ENCODE results near the gene ZNF473.
A peak's percentile ranks its signal among the peaks of the same experiment; 100 is the strongest.

The ZNF473 gene

DNA sequence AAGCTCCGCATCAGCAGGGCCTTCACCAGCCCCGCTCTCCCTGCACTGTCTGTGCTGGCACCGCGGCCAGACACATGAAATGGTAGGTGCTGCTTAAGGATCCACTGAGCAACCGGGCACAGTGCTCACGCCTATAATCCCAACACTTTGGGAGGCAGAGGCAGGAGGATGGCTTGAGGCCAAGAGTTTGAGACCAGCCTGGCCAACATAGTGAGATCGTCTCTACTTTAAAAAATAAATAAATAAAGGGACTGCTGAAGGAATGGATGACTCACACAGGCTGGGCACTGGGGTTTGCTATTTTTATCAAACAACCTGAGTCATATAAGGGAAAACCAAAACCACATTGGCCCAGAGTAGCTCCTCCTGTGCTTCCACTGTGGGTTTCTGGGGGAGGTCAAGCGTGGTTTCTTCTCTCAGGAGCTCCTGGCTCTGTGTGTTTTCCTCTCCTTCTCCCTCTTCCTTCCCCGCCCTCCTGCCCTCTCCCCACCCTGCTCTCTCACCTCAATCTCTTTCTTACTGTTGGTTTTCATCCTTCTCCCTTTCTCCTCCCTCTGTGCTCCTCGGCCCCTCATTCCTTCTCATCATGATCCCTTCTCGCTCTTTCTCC is 21.9 kb upstream of the ZNF473 start:
- no peak for DNase-seq (ENCODE audit: low read depth)

DNA sequence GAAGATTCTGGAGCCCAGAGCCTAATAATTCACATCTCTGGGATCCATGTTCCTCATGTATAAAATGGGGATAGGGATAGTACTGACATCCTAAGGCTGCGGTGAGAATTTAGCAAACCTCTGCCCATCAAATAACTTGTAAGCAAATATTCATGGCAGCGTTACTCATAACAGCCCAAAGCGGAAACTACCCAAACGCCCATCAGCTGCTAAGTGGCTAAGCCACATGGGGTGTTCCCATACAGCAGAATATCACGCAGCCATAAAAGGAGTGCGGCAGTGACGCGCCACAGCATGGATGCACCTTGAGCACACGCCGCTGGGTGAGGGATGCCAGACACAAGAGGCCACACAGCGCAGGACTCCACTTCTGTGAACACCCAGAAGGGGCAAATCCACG is 20.4 kb upstream of the ZNF473 start:
- no peak for DNase-seq (ENCODE audit: low read depth)

DNA sequence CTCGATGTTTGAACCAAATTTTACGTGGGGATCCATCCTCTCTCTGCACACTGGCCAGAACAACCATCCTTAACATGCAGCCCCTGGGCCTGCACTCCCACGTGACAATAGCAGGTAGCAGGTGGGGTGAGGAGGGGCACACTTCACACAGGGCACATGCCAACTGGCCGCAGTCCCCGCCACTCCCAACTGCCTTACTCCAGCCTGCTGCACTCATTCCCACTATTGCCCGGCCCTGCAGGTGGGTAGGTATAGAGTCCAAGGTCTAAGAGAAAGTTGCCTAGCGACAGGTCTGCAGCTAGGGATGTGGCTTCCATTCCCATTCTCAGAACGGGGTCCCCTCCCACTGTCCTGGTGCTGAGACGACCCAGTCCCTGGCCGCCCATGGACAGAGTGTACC is 18.6 kb upstream of the ZNF473 start:
- DNase-seq (ENCODE audit: low read depth): no peak

DNA sequence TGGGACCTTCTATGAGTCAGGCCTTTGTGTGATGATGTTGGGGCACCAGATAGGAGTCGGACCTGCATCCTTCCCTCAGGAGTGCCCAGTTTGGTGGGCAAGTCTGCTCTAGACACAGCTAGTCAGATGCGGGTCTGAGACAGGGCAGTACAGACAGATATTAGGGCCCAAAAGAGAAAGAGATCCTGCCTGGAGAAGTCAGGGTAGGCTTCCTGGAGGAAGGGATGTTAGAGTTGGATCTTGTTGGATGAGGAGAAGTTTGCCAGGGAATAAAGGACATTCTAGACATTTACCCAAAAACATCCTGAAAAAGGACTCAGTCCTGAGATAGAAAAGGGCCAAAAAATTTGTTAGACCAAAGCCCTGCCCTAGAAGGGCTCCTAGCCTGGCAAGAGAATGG is 17.9 kb upstream of the ZNF473 start:
- DNase-seq (ENCODE audit: low read depth): no peak

DNA sequence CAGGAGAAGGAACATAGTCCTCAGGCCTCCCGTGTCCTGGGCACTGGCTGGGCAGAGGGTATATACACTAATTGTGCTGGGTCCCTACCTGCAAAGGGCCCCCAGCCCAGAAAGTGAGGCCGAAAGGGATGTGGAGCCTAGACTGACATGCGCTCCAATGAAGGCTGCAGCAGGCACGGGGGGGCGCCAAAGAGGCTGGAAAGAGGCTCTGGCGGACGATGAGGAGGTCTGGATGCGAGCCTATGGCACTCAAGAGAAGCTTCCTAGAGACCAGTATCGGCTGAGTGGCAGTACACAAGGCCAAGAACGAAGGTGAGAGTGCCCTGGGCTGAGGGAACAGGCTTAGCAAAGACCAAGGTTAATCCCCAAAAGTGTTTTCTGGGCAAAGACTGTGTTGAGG is 17.3 kb upstream of the ZNF473 start:
- DNase-seq (ENCODE audit: low read depth): no peak

DNA sequence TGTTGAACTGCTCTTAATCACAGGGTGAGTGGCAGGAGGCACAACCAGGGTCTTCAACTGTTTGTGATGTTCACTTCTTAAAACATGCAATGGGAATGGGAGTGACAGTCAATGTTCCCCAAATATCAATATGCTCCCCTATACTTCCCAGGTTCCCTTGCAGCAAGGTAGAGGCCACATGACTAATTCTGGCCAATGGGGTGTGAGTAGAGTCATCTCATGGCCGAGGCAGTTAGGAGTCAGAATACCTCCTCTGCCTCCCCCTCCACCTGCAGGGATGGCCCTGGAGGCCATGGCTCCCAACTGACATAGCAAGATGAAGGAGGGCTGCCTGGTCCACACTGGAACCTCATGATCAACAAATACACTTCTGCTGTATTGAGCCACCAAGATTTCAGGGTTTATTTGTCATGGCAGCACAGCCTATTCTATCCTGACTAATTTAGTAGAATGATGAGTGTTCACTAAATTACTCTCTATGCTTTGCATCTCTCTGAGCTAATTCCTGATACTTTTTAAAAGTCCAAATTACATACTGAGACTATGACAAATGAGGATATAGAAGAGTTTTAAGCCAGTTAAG is 9.5 kb upstream of the ZNF473 start:
- DNase-seq (ENCODE audit: low read depth): no peak

DNA sequence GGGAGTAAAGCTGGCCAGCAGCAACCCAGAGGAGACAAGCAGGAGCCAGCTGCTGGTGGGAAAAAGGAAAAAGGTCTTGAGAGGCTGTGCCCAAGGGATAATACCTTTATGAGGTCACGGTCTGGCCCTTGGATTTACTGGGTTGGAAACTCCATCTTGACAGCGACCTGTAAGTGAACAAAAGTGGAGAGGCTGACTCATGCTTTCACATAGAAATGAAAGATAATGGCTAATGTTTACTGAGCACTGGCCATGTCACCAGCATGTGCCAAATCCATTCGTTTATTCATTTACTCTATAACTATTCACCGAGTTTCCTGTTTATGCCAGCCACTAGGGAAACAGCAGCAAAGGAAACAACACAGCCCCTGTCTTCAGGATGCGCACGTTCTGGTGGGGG is 5.3 kb upstream of the ZNF473 start:
- DNase-seq (ENCODE audit: low read depth): no peak

DNA sequence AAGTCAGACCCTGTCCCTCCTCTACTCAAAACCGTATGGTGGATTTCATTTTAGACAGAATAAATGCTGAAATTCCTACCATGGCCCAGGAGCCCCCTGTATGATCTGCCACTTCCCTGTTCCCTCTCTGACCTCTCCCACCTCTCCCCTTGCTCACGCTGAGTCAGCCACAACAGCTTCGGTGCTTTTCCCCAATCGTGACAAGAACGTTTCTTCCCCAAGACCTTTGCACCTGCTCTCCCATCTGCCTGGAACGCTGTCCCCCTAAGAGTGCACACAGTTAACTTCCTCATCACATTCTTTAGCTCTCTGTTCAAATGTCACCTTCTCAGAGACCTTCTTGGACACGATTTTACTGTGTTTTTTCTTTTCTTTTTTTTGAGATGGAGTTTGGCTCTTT is 3.0 kb upstream of the ZNF473 start:
- no peak for DNase-seq (ENCODE audit: low read depth)

DNA sequence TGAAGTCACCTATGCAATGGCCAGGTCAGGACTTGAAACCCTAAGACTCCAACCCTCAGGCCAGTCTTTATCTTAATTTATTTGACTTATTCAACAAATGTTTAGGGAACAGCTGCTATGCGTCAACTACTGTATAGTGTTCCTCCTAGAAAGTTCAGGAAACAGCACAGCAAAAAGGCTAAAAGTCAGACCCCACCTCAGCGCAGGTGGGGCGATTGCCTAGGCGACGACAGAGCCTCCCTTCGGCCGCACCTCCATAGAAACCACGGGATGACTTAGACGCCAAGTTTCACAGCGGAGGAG is 1.1 kb upstream of the ZNF473 start:
- no peak for DNase-seq (ENCODE audit: low read depth)

DNA sequence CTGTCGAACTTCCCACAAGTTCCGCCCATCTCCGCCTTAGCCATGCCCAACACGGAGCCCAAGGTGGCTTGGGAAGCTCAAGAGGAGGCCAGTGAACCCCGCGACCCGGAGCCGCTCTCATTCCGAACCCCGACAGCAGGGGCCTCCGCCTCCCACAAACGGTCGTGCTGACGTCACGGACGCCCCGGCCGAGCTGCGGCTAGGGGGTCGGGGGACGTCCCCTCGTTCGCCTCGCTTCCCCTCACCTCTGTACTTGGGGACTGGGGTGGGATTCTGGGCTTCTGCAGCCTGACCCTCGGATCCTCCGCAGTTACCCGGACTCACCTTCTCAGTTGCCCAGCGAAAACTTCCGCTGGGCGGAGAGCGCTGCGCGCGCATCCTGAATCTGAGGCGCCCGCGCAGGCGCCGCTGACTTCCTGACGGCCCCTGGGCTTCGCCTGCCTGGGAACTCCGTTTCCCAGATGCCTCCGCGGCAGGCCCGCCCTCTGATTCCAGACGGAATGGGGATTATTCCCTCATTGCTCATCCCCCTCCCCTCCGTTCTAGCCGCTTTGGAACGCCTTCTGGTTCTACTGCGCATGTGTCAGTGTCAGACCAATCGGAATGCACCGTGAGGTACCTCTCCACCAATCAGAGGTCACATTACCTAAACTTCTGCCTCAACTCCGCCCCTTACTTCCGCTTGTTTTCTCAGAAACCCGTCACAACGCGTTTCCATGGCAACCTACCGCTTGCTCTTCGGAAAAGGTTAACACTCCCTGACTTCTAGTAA is 597 bp upstream of the ZNF473 start, which contains the start of gene VRK3:
Gene VRK3, minus strand, starts transcription at position 351 of the 772 bp plus-strand sequence. CDS start 9,210 bp downstream, outside the sequence.
- DNase-seq (ENCODE audit: low read depth): peak; percentile 96

DNA sequence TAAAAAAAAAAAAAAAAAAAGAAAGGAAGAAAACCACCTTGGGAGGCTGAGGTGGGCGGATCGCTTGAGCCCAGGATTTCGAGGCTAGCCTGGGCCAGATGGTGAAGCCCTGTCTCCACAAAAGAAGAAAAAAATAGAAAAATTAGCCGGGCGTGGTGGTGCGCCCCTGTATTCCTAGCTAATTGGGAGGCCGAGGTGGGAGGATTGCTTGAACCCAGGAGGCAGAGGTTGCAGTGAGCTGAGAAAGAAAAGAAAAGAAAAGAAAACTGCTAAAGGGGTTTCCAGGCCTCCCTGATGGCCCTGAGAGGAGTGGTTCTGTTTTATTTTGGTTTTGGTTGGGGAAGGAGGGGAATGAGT is 723 bp downstream of the ZNF473 start:
- DNase-seq (ENCODE audit: low read depth): no peak

DNA sequence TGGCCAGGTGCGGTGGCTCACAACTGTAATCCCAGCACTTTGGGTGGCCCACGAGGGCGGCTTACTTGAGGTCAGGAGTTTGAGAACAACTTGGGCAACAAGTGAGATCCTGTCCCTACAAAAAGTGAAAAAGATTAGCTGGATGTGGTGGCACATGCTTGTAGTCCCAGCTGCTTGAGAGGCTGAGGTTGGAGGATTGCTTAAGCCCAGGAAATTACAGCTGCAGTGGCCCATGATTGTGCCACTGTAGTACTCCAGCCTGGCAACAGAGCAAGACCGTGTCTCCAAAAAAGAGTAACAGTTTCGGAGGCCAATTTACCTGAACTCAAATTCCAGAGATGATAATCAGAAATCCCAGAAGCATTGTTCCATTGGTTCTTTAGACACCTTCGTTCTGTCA is 4.4 kb downstream of the ZNF473 start:
- DNase-seq (ENCODE audit: low read depth): no peak

DNA sequence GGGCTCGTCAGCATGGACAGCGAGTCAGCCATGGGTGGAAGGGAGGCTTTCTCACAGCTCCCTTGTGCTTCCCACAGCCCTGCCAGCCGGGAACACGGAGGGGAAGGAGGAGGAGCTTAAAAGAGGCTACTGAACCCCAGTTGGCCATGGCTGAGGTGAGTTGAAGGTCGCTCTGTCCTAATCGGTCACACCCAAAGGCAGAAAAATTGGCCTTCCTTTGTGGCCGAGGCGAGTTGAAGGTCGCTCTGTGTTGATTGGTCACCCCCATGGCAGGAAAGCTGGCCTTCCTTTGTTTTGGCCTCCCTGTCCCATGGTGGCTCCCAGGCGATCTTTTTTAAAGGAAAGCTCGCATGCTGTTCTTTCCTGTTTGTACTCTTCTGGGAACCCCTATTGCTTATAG is 5.1 kb downstream of the ZNF473 start:
- no peak for DNase-seq (ENCODE audit: low read depth)

DNA sequence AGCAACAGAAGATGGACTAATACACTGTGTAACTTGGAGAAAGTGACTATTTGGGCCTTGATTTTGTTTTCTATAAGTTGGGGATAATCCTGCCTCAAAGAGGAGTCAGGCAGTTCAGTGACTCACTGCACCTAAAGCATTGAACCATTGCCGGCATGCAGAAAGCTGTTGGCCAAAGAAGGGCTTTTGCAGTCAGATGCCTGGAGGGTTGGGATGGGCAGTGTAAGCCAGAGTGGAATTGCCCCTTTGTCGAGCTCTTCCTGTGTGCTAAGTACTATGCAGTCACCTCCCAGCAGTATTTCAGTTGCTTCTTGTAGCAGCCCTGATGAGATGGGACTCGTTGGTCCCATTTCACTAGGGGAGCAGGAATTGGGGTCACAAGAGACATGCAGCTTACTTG is 11.1 kb downstream of the ZNF473 start:
- DNase-seq (ENCODE audit: low read depth): no peak

DNA sequence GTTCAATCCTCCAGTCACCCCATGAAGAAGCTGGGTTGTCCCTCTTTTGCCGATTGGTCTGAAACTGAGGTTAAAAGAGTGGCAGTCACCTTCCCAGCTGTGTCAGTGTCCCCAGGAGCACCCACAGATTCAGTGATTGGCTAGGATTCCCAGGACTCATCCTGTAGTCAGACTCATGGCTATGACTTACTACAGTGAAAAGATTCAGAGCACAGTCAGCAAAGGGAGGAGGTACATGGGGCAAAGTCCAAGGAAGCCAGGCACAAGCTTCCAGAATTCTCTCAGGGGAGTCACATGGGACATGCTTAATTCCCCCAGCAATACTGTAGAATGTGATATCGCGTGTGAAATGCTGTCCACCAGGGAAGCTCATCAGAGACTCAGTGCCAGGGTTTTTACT is 14.2 kb downstream of the ZNF473 start:
- no peak for DNase-seq (ENCODE audit: low read depth)

DNA sequence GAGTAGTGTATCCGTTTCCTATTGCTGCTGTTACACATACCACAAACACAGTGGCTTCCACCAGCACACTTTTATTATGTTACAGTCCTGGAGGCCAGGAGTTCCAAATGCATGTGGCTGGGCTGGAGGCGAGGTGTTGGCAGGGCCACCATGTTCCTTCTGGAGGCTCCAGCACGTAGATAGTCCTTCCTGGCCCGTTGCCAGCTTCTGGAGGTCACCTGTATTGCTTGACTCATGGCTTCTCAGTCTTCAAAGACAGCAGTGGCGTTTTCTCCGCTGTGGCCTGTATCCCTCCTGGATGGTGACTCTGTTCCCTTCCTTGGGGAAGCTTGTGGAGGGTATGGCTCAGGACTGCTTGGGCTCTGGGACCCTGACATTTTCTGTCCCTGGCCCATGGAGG is 15.2 kb downstream of the ZNF473 start:
- DNase-seq (ENCODE audit: low read depth): no peak

DNA sequence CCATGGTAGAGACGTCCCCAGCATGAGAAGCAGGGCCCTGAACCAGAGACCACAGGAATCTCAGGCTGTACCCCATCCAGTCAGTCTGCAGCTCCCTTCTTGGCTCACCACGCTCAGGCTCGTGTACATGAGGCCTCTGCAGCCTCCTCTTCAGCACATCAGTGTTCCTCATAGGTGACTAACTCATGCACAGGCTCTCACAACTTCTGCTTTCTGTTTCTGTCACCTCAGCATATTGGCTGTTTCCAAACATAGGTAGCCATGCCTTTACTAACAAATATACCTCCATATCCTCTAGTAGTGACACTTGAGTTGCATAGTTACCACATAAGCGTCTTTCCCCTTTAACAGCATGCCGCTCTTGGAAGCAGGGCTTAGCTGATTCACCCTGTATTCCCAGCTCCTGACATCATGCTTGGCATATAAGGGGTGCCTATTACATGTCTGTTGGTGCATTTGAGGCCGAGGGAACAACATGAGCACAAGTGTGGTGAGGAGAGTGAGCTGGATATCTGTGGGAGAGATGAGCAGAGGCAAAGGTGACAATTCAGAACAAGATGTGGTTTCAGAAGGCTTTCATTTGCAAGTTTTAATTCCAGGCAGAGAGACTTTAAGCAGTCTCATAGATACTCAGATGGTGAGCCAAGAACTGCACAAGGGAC is 16.7 kb downstream of the ZNF473 start:
- no peak for DNase-seq (ENCODE audit: low read depth)

DNA sequence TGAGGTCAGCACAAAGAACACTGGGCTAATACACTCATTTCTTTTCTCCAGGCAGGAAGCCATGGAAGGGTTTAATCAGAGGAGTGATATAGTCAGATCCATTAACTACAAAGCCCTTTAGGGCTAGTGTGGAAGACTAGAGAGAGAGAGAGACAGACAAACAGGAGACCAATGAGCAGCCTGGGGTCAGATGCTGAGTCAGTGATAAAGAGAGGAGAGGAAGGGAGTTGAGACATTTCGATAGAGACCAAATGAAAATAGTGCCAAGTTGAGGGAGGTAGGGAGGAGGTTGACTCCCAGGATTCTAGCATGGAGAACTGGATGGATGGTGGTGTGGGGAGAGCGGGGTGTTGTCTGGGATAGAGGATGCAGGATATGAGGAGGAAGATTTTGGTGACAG is 18.2 kb downstream of the ZNF473 start:
- no peak for DNase-seq (ENCODE audit: low read depth)

DNA sequence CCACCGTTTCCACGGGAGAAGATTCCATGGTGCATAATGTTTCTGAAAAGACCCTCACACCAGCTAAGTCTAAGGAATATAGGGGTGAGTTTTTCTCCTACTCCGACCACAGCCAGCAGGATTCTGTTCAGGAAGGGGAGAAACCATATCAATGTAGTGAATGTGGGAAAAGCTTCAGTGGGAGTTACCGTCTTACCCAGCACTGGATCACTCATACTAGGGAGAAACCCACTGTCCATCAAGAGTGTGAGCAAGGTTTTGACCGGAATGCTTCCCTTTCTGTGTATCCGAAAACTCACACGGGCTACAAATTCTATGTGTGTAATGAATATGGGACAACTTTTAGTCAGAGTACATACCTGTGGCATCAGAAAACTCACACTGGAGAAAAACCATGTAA is 19.1 kb downstream of the ZNF473 start:
- no peak for DNase-seq (ENCODE audit: low read depth)

DNA sequence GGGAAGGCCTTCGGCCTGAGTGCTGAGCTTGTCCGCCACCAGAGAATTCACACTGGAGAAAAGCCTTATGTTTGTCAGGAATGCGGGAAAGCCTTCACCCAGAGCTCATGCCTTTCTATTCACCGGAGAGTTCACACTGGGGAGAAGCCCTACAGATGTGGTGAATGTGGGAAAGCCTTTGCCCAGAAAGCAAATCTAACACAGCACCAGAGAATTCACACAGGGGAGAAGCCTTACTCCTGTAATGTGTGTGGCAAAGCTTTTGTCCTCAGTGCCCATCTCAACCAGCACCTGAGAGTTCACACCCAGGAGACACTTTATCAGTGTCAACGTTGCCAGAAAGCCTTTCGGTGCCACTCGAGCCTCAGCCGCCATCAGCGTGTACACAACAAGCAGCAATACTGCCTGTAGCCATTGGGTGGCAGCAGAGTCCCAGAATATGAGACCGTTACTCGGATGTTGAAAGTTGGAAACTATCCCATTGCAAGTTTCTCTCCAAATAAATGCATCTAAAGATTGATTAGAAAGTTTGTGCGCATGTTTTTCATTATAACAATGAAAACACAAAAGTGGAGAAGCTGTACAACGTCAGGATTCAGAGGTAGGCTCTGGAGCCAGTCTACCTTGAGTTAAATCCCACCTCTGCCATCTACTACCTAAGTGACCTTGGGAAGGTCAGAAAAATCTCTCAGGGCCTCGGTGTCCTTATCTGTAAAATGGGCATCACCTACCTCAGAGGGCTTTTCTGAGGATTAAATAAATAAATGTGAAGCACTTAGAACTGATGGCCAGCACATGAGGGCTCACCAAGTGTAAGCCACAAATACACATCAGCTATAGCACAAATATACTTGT is 21.1 kb downstream of the ZNF473 start:
- peak; percentile 21 for DNase-seq (ENCODE audit: low read depth)

DNA sequence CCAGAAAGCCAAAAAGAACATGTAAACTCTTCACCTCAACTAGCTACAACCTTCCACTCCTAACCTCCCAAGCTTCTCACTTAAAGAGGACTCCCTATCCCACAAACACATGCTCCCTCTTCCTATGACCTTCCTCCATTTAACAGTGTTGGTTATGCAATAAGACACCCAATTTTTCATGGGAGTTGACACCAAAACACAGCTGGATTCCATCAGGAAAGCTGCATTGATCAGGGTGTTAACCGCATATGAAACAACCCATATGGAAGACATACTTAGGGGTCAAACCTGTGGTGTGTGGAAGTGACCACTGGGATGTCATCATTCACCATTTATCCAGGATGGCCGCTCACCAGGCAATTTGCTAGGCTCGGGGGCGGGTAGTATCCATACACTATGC is 21.9 kb downstream of the ZNF473 start:
- no peak for DNase-seq (ENCODE audit: low read depth)

All from activated gamma-delta T cell treated with anti-CD3 and anti-CD28 coated beads, Interleukin-2, amount 50 U/mL, for 16 hours (primary cell).